CD4-positive, alpha-beta T cell treated with Interferon gamma for 1 hour (primary cell): Measurements from ENCODE around the gene GPR156.

Source experiments
- DNase-seq: peaks from one replicate; pipeline ENCODE4 v3.0.0-alpha.2; 2020

GPR156 gene

DNA sequence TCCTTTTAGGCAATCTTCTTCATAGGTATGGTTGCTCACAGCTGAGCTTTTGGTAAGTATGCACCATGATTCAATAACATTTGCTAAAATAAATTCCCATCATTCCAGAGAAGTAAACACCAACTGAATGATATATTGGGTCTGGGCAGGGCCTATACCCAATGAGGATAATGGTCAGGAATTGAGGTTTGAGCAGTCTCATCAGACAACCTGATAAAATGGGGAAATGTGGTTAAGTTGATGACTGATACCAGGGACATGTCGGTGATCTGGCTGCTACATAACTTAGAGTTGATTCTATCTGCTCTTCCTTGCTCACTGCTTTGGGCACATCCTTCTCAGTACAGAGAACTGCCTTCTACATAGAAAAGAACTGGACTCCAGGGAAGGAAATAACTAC is 92.9 kb downstream of the GPR156 start:
- no peak for DNase-seq

DNA sequence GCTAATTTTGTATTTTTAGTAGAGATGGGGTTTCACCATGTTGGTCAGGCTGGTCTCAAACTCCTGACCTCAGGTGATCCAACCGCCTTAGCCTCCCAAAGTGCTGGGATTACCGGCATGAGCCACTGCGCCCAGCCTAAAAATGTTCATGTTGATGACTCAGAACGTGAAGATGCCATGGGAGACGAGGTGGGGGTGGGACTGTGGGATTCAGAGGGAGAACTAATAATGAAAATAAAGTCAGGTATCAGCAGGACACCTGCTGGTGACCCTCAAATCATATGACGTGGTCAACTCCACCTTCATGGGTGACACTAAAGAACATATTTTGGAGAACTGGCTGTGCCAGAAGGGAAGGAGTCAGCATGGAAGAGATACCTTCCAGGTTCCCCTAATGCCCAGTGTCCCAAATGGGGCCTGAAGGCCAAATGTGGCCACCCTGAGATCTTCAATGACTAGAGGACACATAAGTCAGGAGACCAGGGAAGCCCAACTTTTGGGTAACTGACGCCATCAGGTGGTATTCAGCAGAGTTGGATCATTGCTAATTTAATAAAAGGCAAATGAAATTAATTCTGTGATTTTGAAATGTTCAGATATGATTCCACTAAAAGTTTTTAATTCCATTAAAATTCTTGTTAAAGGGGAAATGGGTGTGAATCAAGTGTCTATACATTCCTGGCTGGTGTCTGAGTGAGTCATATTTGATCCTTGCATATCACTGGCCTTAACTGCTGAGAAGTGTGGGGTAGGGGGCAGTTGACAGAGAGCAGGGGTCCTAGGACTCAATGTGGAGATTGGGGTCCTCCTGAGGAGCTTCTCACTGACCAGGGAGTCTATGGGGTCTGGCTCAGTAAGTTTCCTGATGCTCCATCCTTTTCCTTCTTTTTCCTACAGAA is 102.2 kb downstream of the GPR156 start:
- no peak for DNase-seq

DNA sequence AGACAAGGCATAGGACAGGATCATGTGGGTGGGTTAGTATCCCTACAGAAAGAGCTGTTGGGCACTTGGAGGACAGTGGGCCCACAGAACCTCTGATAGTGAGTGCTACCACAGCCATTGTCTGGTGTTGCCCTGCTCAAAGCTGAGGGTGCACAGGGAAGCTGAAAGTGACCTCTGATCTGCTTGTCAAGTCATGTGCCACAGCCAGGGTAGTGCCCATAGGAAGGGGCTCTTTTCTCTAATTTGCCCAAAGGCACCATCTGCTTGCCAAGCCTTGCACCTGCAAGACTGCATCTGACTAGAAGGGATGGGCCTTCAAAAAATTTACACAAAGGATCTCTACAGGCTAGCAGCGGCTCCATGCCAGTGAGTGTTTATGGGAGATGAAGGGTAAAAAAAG is 103.4 kb downstream of the GPR156 start:
- DNase-seq, result no peak

DNA sequence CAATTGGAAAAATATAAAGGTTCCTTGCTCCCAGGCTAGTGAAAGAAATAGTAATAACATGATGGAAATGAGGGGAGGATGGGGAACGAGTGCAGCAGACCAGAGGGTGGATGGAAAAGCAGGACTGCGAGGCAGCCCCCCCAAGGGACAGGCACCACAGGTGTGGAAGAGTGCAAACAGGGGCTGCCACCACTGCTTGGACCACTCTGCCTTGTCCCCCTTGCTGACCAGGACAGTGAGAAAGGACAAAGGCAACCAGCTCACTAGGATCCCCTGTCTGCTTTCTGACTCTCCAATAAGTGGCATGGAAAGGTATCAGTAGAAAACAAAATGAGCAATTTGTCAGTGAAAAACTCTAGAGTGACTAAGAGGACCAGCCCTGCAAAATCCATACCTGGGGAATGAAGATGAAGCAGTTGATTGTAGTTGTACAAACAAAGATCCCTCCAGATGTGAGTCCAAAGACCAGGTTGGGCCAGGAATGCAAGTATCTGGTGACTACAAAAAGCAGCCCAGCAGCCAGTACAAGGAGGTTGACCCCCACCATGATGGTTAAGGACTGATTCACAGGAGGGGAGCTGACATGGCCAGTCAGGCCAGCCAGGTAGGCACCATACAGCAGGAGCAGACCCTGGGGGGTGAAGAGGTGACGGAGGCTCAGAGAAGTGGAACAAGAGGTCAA is 104.2 kb downstream of the GPR156 start:
- DNase-seq, result no peak

DNA sequence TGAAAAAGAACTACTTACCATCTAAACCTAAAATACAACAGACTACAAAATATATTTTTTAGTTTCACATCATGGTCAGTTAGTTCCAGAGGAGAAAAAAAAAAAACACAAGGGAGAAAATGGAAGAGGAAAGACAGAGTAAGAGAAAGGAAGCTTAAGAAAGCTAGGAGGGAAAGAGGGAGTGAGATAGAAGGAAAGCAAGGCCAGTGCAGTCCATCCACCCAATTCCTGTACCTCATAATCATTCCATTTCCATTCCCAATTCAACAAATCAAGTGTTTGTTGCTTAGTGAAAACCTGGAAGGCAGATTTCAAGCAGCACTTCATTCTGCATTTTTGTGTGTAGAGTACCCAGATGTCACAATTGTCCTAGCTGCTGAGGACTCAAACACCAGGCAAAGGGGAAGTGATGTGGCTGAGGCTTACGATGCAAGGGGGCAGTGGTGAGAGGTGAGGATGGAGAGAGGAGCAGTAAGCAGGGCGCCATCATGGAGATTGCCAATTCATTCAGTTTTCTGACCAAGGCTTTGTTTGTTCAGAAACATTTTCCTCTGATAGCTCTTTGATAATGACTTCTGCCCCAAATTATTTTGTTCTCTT is 107.2 kb downstream of the GPR156 start:
- DNase-seq, result peak; percentile 4

DNA sequence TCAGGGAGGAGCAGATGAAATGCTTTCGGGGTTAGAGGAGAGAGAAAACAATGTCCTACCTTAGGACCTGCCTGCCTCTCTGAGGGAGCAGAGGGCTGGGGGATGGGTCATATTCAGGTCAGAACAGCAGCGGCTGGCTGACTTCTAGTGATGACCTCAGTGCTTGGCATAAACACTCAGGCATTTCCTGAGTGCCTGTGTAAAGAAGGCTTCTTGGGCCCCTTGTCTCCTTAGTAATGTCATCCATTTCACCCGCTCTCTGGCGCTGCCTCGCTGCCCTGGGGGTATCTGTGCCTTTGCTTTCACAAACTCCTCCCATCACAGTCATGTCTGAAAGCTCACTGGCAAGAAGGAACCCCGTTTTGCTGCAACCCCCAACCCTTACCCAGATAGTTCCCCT is 107.9 kb downstream of the GPR156 start:
- no peak for DNase-seq

DNA sequence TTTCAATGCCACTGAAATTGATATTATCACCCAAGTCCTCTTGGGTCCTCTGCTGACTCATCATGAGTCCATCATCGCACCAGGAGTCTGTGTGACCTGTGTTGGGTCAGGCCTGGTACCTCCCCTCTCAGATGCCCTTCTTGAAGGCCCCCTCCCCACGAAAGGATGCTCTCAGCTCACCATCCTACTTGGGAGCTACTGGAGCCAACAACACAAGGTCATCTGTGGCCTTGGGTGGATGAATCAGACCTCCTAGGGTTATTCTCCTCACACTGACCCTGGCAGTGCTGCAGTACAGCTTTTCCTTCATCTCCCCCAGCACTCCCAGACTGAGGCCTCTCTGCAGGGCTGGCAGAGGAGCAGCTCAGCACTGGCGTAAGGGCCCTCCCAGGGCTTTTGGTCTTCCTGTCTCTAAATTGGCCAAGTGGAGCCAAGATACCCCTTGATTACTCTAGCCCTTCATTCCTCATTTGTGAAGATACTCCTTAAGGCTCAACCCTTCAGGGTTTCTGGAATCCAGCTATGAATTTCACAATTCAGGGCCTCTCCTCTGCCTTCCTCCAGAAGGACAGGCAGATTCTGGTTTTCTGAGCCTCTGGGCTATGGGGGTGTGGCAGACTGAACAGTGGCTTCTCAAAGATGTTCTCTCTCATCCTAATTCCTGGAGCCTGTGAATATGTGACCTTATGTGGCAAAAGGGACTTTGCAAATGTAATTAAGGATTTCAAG is 110.0 kb downstream of the GPR156 start:
- DNase-seq, result no peak

DNA sequence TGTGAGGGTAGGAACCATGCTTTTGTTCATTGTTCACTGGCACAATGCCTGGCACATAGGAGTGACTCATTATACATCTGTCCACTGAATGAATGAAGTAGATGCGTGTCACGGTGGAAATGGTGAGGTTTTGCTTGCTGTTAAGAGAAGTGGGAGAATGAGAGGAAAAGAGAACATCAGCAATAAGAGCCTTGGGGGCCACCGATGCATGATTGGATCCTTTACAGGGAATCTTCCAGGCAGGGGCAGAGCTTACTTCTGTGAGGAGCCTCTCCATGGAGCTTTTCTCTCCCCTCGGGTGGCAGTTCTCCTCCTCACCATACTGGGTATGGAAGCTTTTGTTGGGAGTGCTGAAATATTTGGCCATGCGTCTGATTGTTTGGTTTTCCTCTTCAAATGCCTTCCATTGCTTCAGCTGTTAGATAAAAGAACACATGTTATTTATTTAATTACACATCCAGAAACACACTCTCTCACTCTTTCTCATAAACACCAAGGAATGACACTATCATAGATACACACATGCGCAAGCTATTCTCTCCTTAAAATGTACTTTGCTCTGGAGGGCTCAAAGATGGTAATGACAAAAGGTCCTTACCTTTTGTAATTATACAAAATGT is 111.9 kb downstream of the GPR156 start:
- no peak for DNase-seq

DNA sequence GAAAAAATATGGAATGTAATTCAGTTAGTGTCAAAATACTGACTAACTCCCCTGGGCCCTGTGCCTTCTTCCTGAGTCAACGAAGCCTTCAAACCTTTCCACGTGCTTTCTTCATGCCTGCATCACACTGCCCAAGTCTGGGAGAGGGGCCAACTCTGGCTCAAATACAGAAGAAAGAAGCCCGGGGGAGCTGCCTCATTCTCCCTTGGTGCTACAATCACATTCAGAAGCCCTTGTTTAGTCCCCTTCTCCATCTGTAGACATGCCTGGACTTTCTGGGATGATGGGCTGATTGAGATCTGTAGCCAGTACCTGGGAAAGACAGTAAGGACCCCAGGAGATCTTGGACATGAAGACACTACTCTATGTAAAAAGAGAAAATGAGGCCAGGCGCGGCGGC is 113.0 kb downstream of the GPR156 start:
- DNase-seq, result no peak

DNA sequence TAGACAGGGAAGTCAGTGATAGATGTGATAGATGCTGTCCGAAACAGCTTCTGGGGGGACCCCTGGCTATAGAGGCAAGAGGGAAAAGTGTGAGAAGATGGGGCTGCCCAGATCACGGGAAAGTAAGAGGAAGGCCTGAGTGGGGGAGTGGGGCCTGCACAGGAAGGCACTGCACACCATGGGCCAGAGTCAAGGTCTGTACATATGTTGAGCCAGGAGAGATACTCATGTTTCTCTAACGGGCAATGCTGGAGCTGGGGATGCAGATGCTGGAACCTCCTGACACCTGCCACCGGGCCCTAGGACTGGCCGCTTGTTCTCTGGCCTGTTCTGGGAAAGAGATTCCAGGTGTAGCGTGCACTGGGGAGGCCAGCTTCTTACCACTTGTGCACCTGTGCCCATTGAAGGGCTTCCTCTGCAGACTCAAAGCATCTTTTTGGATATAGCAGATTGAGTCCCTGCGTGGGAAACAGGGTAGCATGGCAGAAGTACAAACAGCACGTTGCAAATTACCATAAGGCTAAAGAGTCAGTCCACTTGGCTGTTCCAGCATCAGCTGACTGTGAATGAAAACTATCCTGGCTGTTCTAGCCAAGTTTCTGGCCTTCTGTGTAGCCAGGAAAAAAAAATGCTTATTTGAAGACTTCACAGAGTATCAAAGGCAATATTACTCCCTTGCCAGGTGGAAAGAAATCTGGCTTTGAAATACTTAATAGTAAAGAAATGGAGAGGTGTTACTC is 113.7 kb downstream of the GPR156 start:
- no peak for DNase-seq

DNA sequence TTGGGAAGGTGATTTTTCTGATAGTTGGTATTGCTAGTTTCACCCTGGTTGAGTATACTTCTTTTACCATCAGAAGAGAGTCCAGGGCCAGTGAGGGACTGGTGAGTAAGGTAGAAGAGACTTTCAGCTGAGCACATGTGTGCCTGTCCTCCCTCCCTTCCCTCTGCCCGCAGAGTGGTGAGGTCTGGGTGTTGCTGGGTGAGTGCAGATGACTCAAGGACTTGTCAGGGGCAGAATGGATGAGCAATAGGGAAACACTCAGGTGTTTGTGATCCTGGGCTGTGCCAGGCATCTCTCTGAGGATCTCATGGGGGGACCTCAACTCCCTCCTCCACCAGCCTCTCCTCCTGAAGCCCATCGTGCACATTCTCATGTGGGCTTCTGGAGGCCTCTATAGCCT is 114.8 kb downstream of the GPR156 start:
- no peak for DNase-seq

DNA sequence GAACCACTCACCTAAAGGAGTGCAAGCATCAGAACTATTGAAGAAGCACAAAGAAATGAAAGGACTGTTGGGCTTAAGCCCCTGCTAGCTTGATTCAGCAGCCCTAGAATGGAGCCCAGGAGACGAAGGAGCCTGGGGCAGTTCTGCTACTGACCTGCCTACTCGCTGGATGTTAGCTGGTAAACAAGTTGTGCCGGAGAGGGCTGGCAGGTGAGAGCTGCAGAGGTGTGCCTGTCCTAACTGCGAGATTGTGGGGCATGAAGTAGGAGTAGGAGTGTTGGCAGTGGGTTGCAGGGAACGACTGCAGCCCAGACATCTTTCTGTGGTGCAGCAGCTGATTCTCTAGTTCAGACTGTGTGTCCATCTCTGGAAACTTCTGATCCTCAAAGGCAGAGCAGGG is 115.6 kb downstream of the GPR156 start:
- DNase-seq, result no peak

DNA sequence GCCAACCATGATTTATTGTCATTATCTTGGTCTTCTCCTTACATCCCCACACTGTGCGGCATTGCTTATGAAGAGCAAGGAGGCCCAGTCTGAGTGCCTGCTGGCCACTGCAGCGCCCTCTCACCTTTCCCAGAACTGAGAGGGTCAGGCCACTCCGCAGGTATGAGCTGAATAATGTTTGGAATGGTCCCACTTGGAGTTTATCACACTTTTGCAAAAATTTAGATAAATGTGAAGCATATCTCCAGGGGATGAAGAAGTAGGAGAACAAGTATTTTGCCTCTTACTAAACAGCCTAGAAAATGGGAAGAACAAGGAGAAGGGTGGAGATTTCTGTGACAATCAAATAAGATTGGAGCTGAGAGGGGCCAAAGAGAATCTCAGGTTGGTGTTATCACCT is 116.4 kb downstream of the GPR156 start:
- no peak for DNase-seq

DNA sequence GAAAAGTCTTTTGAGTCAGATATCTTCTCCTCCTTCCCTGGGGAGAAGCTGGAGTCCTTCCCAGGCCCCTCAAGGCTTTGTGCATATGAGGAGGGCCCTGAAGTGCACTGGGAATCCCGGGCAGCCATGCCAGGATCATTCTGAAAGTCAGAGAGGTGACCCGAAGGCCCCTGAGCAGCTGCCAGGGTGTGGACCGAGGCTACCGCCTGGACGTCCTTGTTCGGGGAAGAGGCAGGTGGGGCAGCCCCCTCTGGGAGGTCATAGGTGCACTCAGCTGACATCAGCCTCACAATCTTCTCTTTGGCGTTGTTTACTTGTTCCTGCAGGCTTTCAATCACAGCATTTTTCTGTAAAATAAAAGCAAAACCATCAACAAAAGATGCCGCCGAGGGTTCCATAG is 117.0 kb downstream of the GPR156 start:
- DNase-seq, result no peak

DNA sequence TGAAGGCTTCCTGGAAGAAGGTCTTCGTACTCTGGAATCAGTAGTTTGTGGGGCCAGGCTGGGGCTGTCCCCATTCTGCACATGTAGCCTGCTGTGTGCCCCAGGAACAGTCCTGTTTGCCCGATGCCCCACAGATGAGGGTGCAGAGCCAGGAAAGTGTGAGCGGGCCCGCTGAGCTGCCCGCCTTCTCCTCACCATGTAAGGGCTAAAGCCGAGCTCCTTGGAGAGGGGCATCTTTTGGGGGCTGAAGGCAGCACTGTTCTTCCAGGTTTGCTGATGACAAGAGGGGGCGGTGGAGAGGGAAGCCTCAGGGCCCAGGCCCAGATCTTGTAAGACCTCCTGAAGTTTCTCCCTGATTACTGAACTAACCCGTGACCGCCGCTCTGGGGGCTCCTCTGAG is 117.5 kb downstream of the GPR156 start:
- DNase-seq, result no peak

DNA sequence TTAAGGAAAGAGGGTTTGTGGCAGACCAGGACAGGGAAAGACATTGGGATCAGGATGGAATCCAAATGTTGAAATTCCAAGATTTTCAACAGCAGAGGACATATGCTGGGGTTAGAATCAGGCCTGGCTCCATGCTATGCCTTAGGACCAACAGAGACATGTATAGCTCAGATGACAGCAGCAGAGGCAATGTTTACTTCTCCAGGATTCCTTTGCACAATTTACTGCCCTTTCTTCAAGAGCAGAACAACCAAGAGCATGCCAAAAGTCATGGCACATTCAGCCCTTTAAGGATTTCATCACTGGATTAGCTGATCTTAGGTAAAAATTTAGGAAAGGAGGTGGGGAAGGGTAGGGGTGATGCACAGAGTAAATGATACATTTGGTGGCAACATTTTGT is 121.2 kb downstream of the GPR156 start:
- no peak for DNase-seq

DNA sequence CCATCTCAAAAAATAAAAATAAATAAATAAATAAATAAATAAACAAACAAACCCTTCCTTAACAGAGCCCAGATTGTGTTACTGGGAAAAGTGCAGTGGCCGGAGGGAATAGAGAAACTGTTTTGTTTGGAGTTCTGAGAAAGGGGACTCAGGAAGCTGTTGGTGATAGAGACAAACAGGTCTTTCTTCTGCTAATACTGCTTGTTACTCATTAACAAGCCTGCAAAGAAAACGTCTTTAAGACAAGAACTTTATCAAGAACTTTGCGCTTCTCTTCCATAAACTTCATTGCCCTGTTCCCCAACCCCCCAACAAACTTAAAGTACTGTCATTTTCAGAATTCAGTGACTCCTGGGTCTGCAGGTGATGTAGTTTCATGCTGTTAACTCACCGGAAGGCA is 122.0 kb downstream of the GPR156 start:
- no peak for DNase-seq

DNA sequence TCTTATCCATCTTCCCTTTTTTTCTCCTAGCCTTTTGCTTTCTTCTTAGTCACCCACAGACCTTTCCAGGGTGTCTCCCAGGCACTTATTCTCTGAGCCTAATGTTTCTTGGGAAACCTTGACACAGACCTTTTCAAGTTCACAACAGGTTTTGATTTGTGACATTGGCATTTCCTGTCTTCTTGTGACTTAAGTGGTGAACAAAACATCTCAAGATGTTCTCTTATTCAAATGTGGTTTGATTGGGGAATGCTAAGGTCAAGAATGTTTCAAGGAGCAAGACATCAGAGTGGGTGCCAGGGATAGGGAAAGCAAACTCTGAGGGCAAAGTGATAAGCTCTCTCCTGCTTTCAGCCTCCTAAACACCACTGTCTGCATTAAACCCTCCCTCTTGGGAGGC is 122.6 kb downstream of the GPR156 start:
- no peak for DNase-seq

DNA sequence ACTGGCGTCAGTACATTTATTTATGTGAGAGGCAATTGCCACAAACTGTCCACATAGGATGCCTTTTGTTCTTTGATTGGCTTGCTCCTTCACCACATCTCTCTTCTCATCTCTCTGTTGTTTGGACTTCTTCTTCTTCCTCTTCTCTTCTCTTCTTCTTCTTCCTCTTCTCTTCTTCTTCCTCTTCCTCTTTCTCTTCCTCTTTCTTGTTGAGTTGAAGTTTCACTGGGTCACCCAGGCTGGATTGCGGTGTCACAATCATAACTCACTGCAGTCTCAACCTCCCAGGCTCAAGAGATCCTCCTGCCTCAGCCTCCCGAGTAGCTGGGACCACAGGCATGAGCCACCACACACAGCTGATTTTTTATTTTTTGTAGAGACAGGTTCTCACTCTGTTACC is 123.1 kb downstream of the GPR156 start:
- peak; percentile 7 for DNase-seq

DNA sequence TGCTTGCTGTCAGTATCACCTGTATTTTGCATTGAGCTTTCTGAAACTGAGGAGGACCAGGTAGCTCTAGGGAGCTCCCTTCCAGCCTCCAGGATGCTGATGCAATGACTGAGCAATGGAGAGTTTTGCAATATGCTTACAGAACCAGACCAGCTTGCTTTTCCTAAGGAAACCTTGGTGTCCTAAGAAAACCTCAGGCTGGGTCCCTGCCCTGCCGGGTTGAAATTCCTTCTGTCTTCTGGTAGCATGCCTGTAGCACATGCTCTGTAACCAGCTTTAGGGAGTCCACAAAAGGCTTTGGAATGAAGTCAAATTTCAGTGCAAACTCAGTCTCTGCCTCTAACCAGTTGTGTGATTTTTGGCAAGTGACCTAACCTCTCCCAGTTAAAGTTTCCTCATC is 125.0 kb downstream of the GPR156 start:
- no peak for DNase-seq

DNA sequence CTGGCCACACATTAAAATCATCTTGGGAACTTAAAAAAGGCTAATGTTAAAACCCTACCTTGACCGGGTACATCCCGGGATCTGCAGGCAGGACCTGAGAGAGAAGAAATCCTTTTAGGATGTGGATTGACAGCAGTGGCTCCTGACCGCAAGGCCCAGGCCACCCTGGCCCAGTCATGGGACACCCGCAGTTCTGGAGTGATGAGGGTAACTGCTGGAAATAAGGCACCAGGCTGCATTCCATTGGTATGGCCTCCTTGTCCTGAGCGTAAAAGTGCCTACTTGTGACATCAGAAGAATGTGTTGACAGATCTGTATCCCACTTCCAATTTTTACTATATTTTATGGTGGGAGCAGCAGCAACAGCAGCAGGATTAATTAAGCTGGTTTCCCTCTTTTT is 127.3 kb downstream of the GPR156 start:
- DNase-seq, result no peak

DNA sequence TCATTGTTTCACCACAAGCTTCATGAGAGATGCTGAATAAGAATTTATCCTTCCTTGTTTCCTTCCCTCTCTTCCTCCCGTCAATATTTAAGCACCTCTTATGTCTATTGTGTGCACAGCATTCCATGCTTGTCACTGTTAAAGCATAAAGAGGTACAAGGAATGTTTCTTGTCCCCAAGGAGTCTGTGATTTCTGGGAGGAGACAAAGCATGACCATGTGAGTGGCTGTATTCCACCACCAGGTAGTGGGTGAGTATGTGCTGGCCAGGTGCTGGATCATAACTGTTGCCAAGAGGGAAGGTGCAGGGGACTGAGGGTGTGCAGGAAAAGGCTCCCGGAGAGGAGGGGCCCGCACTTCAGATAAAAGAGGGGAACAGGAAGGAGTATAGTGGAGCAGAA is 127.9 kb downstream of the GPR156 start:
- DNase-seq, result no peak
